Activated CD4-positive, alpha-beta memory T cell treated with anti-CD3 and anti-CD28 coated beads, Interleukin-2, amount 10 ng/mL, durations not matched to agents 7 days and 5 days (primary cell): Measurements from ENCODE around the gene LAYN. TPM values are rescaled to one million over a fixed set of nuclear protein-coding genes. Genes with fewer than 3 reads are reported as not detected.

ENCODE experiments used
- CTCF ChIA-PET: fragments of 350-600 bp; sonication (Branson Sonifier 250); formaldehyde crosslinking; loops from one replicate; lab custom pipeline; 2021; ENCODE audit warnings: antibody characterized with exemption, inconsistent platforms; lab: Charles Lee
- POLR2A ChIA-PET: fragments of 350-600 bp; sonication (Branson Sonifier 250); formaldehyde crosslinking; loops from one replicate; lab custom pipeline; 2021; ENCODE audit warnings: antibody characterized with exemption; lab: Charles Lee
- DNase-seq: peaks from one replicate; pipeline ENCODE4 v3.0.0-alpha.2; 2020
- H3K27ac Mint-ChIP-seq: one replicate; pipeline ENCODE4 v1.8.0; 2021; ENCODE audit warnings: mild to moderate bottlenecking, mixed read lengths
- H3K27me3 Mint-ChIP-seq: one replicate; pipeline ENCODE4 v1.8.0; 2021; ENCODE audit warnings: mixed read lengths
- H3K36me3 Mint-ChIP-seq: one replicate; pipeline ENCODE4 v1.8.0; 2021; ENCODE audit warnings: low read depth, mixed read lengths
- H3K4me1 Mint-ChIP-seq: one replicate; pipeline ENCODE4 v1.8.0; 2021; ENCODE audit warnings: mixed read lengths
- H3K4me3 Mint-ChIP-seq: one replicate; pipeline ENCODE4 v1.8.0; 2021; ENCODE audit warnings: mild to moderate bottlenecking, mixed read lengths
- H3K9me3 Mint-ChIP-seq: one replicate; pipeline ENCODE4 v1.8.0; 2021; ENCODE audit warnings: mixed read lengths
- total RNA-seq, 2 experiments: library from RNA; stranded (reverse); gene quantifications; one replicate each; pipeline ENCODE4 v1.2.3, GENCODE V29; 2021

LAYN gene
- total RNA-seq, 2 experiments from 2014 or later = 0.40 to 0.76 TPM

DNA sequence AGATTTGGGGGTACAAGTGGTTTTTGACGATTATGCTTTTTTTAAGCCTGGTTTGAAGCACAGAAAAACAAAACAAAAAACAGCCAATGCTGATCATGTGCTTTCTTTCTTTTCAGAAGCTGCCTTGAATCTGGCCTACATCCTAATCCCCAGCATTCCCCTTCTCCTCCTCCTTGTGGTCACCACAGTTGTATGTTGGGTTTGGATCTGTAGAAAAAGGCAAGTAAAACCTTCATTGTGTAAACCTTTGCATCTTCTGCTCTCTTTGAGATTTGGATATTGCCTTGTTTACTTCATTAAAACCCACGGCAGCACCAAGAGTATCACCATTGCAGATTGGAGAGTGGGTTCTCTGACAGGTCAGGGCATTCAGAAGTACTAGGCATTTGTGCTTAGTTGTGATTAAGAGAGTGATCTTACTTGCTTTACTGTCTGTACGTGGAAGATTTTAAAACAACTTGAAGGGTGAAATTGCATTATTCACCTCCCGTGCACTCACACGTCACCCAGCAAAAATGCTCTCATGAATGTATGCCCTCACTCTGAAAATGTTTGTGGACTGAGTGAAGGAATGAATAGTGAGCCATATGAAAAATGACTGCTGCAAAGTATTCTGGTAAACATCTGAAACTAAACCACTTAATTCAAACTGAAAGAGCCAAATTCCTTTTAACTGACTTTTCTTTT, 17.0 kb downstream of the LAYN start:
- H3K27me3 Mint-ChIP-seq = peaks cover 12% of the 10 kb centered on the region
- no peak for DNase-seq
- H3K27ac Mint-ChIP-seq = no peak overlapping the region
- H3K9me3 Mint-ChIP-seq = peaks cover 6% of the 10 kb centered on the region
- no peaks in the 10 kb centered on the region for H3K4me1 Mint-ChIP-seq
- POLR2A ChIA-PET = no interaction called here
- no peak overlapping the region for H3K4me3 Mint-ChIP-seq
- CTCF ChIA-PET = interaction anchor here (0.9 to 1.0 kb wide), 2 partner anchors 47 to 220 kb away, joined by 3 to 4 read pairs; no protein-coding TSS in a partner anchor
- H3K36me3 Mint-ChIP-seq = no peaks in the 10 kb centered on the region

DNA sequence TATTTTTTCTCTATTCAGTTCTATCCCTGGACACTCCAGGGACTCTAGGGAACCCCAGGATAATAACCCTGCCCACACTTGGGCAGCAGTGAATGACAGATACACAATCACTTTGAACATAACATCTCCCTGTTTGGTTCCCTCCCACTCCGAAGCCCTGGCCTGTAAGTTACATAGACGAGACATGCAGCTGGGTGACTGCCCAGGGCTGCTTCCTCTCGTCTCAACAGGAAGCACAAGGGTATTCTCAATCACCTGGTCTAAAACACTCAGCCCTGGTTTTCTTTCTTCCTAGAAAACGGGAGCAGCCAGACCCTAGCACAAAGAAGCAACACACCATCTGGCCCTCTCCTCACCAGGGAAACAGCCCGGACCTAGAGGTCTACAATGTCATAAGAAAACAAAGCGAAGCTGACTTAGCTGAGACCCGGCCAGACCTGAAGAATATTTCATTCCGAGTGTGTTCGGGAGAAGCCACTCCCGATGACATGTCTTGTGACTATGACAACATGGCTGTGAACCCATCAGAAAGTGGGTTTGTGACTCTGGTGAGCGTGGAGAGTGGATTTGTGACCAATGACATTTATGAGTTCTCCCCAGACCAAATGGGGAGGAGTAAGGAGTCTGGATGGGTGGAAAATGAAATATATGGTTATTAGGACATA, 19.4 kb downstream of the LAYN start:
- ChIA-PET POLR2A (no interaction called here), CTCF (no interaction called here)
- DNase-seq = no peak
- Mint-ChIP-seq H3K9me3 (peaks cover 6% of the 10 kb centered on the region), H3K4me1 (no peaks in the 10 kb centered on the region), H3K4me3 (no peak overlapping the region), H3K27ac (no peak overlapping the region), H3K27me3 (peaks cover 6% of the 10 kb centered on the region), H3K36me3 (no peaks in the 10 kb centered on the region)

DNA sequence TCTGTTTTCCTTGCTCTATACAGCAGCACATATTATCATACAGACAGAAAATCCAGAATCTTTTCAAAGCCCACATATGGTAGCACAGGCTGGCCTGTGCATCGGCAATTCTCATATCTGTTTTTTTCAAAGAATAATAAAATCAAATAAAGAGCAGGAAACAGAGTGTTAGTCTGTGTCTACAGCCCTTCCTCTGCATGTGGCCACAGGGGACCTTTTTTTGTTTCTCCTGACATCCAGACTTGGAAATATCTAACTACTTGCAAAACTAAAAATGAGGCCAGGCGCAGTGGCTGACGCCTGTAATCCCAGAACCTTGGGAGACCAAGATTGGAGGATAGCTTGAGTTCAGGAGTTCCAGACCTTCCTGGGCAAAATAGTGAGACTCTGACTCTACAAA, 20.3 kb downstream of the LAYN start:
- Mint-ChIP-seq H3K27me3 (peaks cover 2% of the 10 kb centered on the region), H3K4me3 (no peak overlapping the region), H3K9me3 (peaks cover 3% of the 10 kb centered on the region), H3K4me1 (no peaks in the 10 kb centered on the region), H3K36me3 (no peaks in the 10 kb centered on the region), H3K27ac (no peak overlapping the region)
- no peak for DNase-seq
- CTCF ChIA-PET = interaction anchor here (0.9 kb wide), 1 partner anchor 44 kb away, joined by 4 read pairs; no protein-coding TSS in a partner anchor
- POLR2A ChIA-PET = no interaction called here

DNA sequence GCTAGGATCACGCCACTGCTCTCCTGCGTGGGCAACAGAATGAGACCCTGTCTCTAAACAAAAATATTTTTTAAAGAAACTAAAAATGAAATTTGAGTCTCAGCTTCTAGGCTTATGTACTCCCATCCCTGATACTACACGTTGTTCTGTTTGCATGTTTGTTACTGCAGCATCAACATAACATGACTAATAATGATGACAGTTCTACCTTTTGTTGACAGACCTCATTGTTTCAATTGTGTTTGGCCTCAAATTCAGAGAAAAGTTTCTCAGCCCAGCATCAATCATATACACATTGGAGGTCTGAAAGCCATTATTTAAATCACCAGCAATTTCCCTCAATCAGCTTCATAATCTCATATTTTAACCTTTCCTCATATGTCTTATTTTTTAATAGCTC, 20.8 kb downstream of the LAYN start:
- no peak for DNase-seq
- no peaks in the 10 kb centered on the region for H3K36me3 Mint-ChIP-seq
- POLR2A ChIA-PET = no interaction called here

DNA sequence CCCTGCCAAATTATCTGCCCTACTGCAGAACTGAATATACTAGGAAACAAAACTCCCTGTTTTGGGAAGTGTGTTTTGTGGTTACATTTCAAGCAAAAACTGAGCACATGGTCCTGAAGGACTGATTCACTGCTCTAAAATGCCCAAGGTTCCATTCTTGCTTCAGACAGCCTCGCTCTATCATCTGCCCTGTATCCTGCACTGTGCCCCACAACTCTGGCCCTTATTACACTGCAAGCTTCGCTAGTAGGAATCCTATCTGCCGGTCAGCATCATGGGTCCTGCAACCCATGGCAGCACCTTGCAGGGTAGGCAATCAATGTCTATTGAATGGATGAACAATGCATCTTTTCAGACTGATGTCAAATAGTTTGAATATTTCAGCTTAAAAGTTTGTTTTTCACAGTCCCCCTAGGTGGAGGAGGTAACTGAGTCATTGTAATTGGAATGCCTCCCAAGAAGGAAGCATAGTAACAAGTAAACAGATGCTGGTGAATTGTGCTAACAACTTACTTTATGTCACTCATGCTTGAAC, 21.3 kb downstream of the LAYN start:
- CTCF ChIA-PET = interaction anchor here (1.0 kb wide), 1 partner anchor 280 kb away, joined by 3 read pairs; no protein-coding TSS in a partner anchor
- Mint-ChIP-seq H3K4me3 (no peak overlapping the region), H3K9me3 (no peaks in the 10 kb centered on the region), H3K27ac (no peak overlapping the region), H3K27me3 (no peaks in the 10 kb centered on the region), H3K36me3 (no peaks in the 10 kb centered on the region), H3K4me1 (no peaks in the 10 kb centered on the region)
- POLR2A ChIA-PET = no interaction called here
- DNase-seq = no peak

More for the DNA sequence above, 20.8 kb downstream of the LAYN start:
- no peak overlapping the region for H3K4me3 Mint-ChIP-seq
- no peak overlapping the region for H3K27ac Mint-ChIP-seq
- peaks cover 2% of the 10 kb centered on the region for H3K27me3 Mint-ChIP-seq
- no peaks in the 10 kb centered on the region for H3K4me1 Mint-ChIP-seq
- no peaks in the 10 kb centered on the region for H3K9me3 Mint-ChIP-seq
- CTCF ChIA-PET = interaction anchor here (0.9 kb wide), 1 partner anchor 43 kb away, joined by 4 read pairs; no protein-coding TSS in a partner anchor

DNA sequence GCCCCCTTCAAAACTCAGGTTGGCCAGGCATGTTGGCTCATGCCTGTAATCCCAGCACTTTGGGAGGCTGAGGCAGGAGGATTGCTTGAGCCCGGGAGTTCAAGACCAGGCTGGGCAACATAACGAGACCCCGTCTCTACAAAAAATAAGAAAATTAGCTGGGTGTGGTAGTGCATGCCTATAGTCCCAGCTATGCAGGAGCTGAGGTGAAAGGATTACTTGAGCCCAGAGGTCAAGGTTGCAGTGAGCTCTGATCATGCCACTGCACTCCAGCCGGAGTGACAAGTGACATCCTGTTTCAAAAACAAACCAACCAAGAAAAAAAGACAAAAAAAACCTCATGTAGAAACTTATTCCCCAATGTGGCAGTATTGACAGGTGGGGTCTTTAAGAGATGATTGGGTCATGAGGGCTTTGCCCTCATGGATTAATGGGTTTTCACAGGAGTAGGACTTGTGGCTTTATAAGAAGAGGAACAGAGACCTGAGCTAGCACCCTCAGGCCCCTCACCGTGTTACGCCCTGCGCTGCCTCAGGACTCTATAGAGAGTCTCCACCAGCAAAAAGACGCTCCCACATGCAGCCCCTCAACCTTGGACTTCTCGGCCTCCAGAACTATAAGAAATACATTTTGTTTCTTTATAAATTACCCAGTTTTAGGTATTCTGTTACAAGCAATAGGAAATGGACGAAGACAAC, 22.3 kb downstream of the LAYN start:
- ChIA-PET CTCF (interaction anchor here (0.8 to 2.1 kb wide), 4 partner anchors 9 to 279 kb away, joined by 3 to 10 read pairs (median 3); no protein-coding TSS in a partner anchor), POLR2A (interaction anchor here (1.3 kb wide), 1 partner anchor 11 kb away, joined by 3 read pairs; no protein-coding TSS in a partner anchor)
- Mint-ChIP-seq H3K4me1 (no peaks in the 10 kb centered on the region), H3K27me3 (no peaks in the 10 kb centered on the region), H3K4me3 (no peak overlapping the region), H3K9me3 (no peaks in the 10 kb centered on the region), H3K27ac (no peak overlapping the region), H3K36me3 (no peaks in the 10 kb centered on the region)
- no peak for DNase-seq

DNA sequence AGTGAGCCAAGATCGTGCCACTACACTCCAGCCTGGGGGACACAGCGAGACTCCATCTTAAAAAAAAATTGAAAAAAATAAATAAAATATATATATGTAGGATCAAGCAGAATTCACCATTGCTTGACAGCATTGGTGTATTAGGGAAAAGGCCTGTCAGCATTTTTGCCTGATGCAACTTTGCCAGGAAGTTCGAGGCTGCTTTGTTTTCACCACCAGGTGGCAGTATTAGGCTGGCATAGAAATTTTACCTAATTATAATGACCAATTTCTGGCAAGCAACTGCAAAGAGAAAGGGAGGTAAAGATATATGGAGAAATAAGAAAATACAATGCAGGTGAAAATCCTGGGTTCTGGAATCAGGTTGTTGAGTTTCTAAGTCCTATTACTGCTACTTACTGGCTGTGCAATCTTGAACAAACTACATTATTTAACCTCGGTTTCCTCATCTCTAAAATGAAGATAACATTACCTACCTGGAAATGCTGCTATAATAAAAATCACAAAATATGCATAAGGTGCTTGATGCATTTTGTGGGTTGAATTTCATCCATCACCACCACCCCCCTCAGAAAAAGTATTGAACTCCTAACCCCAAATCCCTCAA, 24.7 kb downstream of the LAYN start:
- H3K36me3 Mint-ChIP-seq = no peaks in the 10 kb centered on the region
- no peaks in the 10 kb centered on the region for H3K27me3 Mint-ChIP-seq
- H3K4me1 Mint-ChIP-seq = no peaks in the 10 kb centered on the region
- POLR2A ChIA-PET = no interaction called here
- CTCF ChIA-PET = interaction anchor here (1.1 to 2.4 kb wide), 5 partner anchors 9 to 278 kb away, joined by 4 to 11 read pairs (median 7); no protein-coding TSS in a partner anchor
- DNase-seq = peak; percentile 69
- no peak overlapping the region for H3K27ac Mint-ChIP-seq
- H3K9me3 Mint-ChIP-seq = no peaks in the 10 kb centered on the region
- H3K4me3 Mint-ChIP-seq = no peak overlapping the region

DNA sequence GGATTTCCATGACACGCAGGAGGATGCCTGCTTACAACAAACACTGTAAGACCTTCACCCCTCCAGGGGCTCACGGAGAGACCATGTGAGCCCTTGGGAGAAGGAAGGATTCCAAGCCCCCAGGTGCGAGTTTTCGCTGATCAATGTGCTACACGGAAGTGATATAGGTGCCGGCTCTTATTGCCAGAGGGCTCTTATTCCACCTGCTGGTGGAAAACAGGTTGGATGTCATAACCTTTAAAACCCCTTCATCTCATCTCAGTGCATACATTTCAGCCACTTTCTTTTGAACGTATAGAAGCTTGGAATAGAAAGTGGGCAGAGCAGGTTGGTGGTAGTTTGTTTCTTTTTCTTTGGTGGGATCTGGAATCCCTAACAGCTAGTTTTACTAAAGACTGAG, 25.8 kb downstream of the LAYN start:
- POLR2A ChIA-PET = no interaction called here
- H3K4me1 Mint-ChIP-seq = no peaks in the 10 kb centered on the region
- H3K27me3 Mint-ChIP-seq = peaks cover 3% of the 10 kb centered on the region

DNA sequence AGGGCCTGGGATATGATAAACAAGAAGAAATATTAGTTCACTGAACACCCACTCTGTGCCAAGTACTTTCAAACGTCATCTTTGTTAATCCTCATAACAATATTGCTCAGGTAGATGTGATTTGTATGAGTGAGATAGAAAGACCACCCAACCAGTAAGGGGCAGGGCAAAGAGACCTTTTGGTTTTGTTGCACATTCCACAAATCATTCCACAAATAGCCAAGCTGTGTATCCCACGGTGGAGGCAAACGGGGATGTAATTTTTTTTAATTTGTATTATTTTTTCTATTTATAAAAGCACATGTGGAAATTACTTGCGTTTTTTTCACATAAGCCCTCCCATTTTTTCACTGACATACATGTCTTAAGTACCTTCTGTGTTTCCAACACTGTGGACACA, 29.0 kb downstream of the LAYN start:
- Mint-ChIP-seq H3K4me1 (no peaks in the 10 kb centered on the region), H3K27me3 (peaks cover 10% of the 10 kb centered on the region), H3K9me3 (no peaks in the 10 kb centered on the region), H3K36me3 (no peaks in the 10 kb centered on the region), H3K4me3 (no peak overlapping the region), H3K27ac (no peak overlapping the region)
- CTCF ChIA-PET = no interaction called here
- POLR2A ChIA-PET = no interaction called here
- DNase-seq = no peak

More for the DNA sequence above, 25.8 kb downstream of the LAYN start:
- no peaks in the 10 kb centered on the region for H3K9me3 Mint-ChIP-seq
- no peak overlapping the region for H3K4me3 Mint-ChIP-seq
- CTCF ChIA-PET = interaction anchor here (1.0 to 2.4 kb wide), 5 partner anchors 35 to 276 kb away, joined by 3 to 11 read pairs (median 4); no protein-coding TSS in a partner anchor
- no peak overlapping the region for H3K27ac Mint-ChIP-seq
- no peaks in the 10 kb centered on the region for H3K36me3 Mint-ChIP-seq
- no peak for DNase-seq

DNA sequence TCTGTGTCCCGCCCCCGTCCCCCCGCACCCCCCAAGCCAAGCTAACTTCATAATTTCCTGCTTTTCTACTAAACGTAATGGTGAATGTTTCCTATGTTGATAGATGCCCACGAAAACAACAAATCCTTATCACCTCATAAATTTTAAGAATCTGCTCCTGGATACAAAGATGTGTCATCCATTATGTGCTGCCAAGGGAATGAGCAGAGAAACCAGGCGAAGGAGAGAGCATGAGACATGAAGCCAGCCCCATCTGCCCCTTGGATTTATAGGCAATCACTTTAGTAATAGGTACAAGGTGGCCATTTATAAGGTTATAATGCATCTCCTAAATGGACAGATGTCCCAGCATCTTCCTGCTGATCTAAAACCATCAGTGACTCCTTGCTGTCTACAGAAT, 30.3 kb downstream of the LAYN start:
- Mint-ChIP-seq H3K36me3 (no peaks in the 10 kb centered on the region), H3K27ac (no peak overlapping the region), H3K4me3 (no peak overlapping the region), H3K27me3 (peaks cover 10% of the 10 kb centered on the region), H3K4me1 (no peaks in the 10 kb centered on the region), H3K9me3 (no peaks in the 10 kb centered on the region)
- no peak for DNase-seq
- ChIA-PET CTCF (no interaction called here), POLR2A (no interaction called here)

DNA sequence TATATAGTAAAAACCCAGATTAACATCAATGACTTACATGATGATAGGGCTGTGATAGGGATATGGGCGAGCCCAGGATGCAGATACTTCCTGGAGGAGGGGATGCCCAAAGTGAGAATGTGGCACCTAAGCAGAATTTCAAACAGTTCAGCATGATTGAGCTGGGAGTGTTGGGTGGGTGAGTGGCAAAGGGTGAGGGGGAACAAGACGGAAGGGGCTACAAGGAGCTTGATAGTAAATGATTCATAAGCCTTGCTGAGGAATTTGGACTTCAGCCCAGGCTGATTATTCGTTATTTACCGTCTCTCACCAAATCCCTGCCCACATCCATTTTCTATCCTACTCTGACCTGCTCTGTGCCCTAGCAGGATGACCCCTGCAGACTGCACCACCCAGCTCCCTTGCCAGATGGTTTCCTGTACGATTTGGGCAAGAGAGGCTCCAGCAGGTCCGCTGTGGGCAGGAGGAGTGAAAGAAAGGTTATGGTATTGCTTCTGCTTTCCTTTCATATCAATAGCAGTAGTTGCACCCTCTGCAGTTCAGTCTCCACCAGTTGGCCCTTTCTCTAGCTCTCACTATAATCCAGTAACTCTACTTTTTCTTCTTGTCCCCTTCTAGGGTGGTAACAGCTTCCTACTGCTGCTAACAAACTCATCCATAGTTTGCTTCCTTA, 31.4 kb downstream of the LAYN start:
- Mint-ChIP-seq H3K27me3 (peaks cover 10% of the 10 kb centered on the region), H3K36me3 (no peaks in the 10 kb centered on the region), H3K4me3 (no peak overlapping the region), H3K9me3 (no peaks in the 10 kb centered on the region), H3K4me1 (no peaks in the 10 kb centered on the region), H3K27ac (no peak overlapping the region)
- ChIA-PET POLR2A (no interaction called here), CTCF (no interaction called here)
- no peak for DNase-seq

DNA sequence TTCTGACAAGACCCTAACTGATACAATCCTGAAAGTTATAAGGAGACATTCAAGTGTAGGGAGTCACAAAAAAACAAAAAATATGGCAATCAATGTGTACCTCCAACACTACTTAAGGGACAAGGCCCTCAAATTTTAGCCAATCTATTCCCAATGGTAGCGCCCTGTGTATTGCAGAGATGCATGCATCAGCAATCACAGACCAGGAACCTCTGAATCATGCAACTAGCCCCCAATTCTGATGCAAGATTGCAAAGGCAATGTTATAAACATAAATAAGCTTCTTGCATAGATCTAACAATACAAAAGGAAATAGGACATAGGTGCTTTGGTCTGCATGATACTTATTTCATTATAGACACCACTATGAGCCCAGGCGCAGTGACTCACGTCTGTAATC, 32.1 kb downstream of the LAYN start:
- POLR2A ChIA-PET = interaction anchor here (1.7 kb wide), 1 partner anchor 9 kb away, joined by 3 read pairs; no protein-coding TSS in a partner anchor
- no peaks in the 10 kb centered on the region for H3K4me1 Mint-ChIP-seq
- CTCF ChIA-PET = interaction anchor here (0.9 kb wide), 1 partner anchor 269 kb away, joined by 3 read pairs; no protein-coding TSS in a partner anchor

More for the DNA sequence above, 32.1 kb downstream of the LAYN start:
- H3K9me3 Mint-ChIP-seq = no peaks in the 10 kb centered on the region
- H3K27me3 Mint-ChIP-seq = peaks cover 10% of the 10 kb centered on the region
- DNase-seq = no peak
- no peak overlapping the region for H3K27ac Mint-ChIP-seq
- no peak overlapping the region for H3K4me3 Mint-ChIP-seq
- no peaks in the 10 kb centered on the region for H3K36me3 Mint-ChIP-seq
